HG03280 (cell line): Measurements from ENCODE around the gene SCARF1.

Experiments used
- ATAC-seq: cut with Tn5 transposase; IDR thresholded peaks from one replicate; pipeline ENCODE4 v1.9.1; 2021; ENCODE audit warnings: mild to moderate bottlenecking, moderate library complexity; ENCODE audit not compliant: unreplicated experiment

SCARF1 gene

GRCh38 chr17:1648173-1648962 is 2.8 kb upstream of the SCARF1 start:
- peak; percentile 1 for ATAC-seq

GRCh38 chr17:1647802-1648171 is 2.3 kb upstream of the SCARF1 start:
- no peak for ATAC-seq

- ATAC-seq, result no peak
Measured at GRCh38 chr17:1646199-1646875, 805 bp upstream of the SCARF1 start.

- ATAC-seq, result no peak
Measured at GRCh38 chr17:1644493-1645206, 882 bp downstream of the SCARF1 start.

GRCh38 chr17:1643999-1644492 is 1.5 kb downstream of the SCARF1 start:
- ATAC-seq, result no peak

GRCh38 chr17:1643293-1643998 is 2.1 kb downstream of the SCARF1 start:
- no peak for ATAC-seq

GRCh38 chr17:1641065-1641403 is 4.5 kb downstream of the SCARF1 start:
- ATAC-seq, result no peak

- no peak for ATAC-seq
Measured at GRCh38 chr17:1640329-1641064, 5.0 kb downstream of the SCARF1 start.

GRCh38 chr17:1639549-1640180 is 5.9 kb downstream of the SCARF1 start:
- no peak for ATAC-seq

GRCh38 chr17:1638624-1639300 is 6.8 kb downstream of the SCARF1 start:
- no peak for ATAC-seq

- ATAC-seq, result no peak
Measured at GRCh38 chr17:1638171-1638590, 7.4 kb downstream of the SCARF1 start.

GRCh38 chr17:1636732-1637285 is 8.7 kb downstream of the SCARF1 start:
- ATAC-seq, result no peak

GRCh38 chr17:1635675-1636465 is 9.7 kb downstream of the SCARF1 start:
- no peak for ATAC-seq

GRCh38 chr17:1634841-1635650 is 10.5 kb downstream of the SCARF1 start:
- no peak for ATAC-seq

- ATAC-seq, result no peak
Measured at GRCh38 chr17:1630662-1631061, 14.9 kb downstream of the SCARF1 start.

GRCh38 chr17:1629504-1630310 is 15.8 kb downstream of the SCARF1 start:
- no peak for ATAC-seq
